Vagina (tissue), 2 donors: ENCODE measurements around the gene IL6R. TPM values are rescaled to one million over a fixed set of nuclear protein-coding genes. Genes with fewer than 3 reads are reported as not detected.

ENCODE experiments used
- DNase-seq, 2 donors: peaks; one replicate each; pipeline ENCODE4 v3.0.0-alpha.2; 2017; ENCODE audit errors: extremely low spot score in 2 of 2
- H3K27ac ChIP-seq: fragments of 200-600 bp; sonication (generic); one replicate; pipeline ENCODE4 v1.5.1; 2019
- H3K27me3 ChIP-seq: fragments of 200-600 bp; sonication (generic); one replicate; pipeline ENCODE4 v1.5.1; 2019
- H3K36me3 ChIP-seq, 2 donors: fragments of 200-600 bp; sonication (generic); one replicate each; pipeline ENCODE4 v1.5.1; 2017 to 2019
- H3K4me1 ChIP-seq: fragments of 200-600 bp; sonication (generic); one replicate; pipeline ENCODE4 v1.5.1; 2019
- H3K4me3 ChIP-seq, 2 donors: fragments of 200-600 bp; sonication (generic); 1 replicate in 1 of 2; 2 replicates in 1 of 2; pipeline ENCODE4 v1.5.1; 2016 to 2019
- H3K9me3 ChIP-seq: fragments of 200-600 bp; sonication (generic); one replicate; pipeline ENCODE4 v1.5.1; 2019
- CTCF ChIP-seq, 3 experiments: fragments of 450-650 bp in 2 of 3; fragments of 200-600 bp in 1 of 3; sonication (generic) in 1 of 3; IDR thresholded peaks; one replicate each; pipeline ENCODE4 v1.5.1; 2017 to 2019; ENCODE audit warnings: antibody characterized with exemption in 3 of 3, mild to moderate bottlenecking in 2 of 3, moderate library complexity in 2 of 3
- POLR2A ChIP-seq, 2 donors: fragments of 450-650 bp; IDR thresholded peaks; one replicate each; pipeline ENCODE4 v1.6.1; 2017; ENCODE audit warnings: antibody characterized with exemption in 2 of 2, mild to moderate bottlenecking in 2 of 2, moderate library complexity in 2 of 2
- POLR2AphosphoS5 ChIP-seq, 2 donors: sonication (generic); formaldehyde crosslinking; IDR thresholded peaks; one replicate each; pipeline ENCODE4 v1.9.0; 2017; ENCODE audit warnings: antibody characterized with exemption in 2 of 2, mild to moderate bottlenecking in 2 of 2, low read depth in 1 of 2; ENCODE audit not compliant: insufficient read depth in 1 of 2
- intact Hi-C: fragments of 100-400 bp; cut with DNase I; formaldehyde crosslinking; loops from one replicate; pipeline ENCODE4 v1.15.1; 2023
- total RNA-seq: library from RNA; depleted of rRNA; stranded (reverse); fragments of >200 nt; gene quantifications from one replicate; pipeline ENCODE4 v1.2.3, GENCODE V29; 2016

Gene IL6R
- total RNA-seq, 1 donor from 2014 or later, result 50.8 TPM

DNA sequence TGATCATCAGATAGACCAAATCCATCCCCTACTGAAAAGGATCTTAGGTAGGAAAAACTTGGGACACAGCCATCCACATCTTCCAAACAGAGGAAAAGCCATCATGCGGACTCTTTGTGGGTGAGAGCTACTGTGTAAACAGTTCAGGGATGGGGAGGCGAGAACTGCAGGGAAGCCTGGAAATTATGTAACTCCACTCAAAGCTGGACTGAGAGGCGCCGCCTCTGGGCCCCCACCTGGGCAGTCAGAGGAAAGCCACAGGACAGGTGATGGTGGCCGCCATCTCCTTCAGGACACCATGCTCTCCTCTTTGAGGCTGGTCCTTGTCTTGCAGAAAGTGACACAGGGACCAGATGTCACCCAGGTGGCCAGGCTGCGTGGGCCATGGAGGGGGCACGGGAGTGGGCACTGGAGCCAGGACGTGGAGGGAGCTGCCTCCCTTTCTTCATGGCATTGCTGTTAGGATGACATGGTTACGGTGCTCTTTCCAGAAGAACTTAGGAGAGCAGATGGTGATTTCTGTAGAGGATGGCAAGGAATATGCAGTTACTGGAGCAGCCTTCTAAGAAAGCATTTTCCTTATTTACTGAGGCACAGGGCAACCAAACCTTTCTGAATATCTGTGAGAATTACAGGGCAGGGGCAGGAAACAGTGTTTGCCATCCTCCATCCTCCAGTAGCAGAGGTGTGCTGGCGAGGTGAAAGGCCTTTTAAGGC is 64.9 kb downstream of the IL6R start:
- H3K27me3 ChIP-seq, result no peaks in the 10 kb centered on the region
- H3K4me3 ChIP-seq, result no peak overlapping the region
- no peaks in the 10 kb centered on the region for H3K4me1 ChIP-seq
- DNase-seq, result no peak
- peaks cover 0 to 10% of the 10 kb centered on the region in 2 donors for H3K36me3 ChIP-seq
- H3K27ac ChIP-seq, result no peak overlapping the region
- H3K9me3 ChIP-seq, result no peaks in the 10 kb centered on the region
- no peak for TF ChIP-seq CTCF (IDR thresholded peaks at IDR 0.05)
- no peak for TF ChIP-seq POLR2AphosphoS5 (IDR thresholded peaks at IDR 0.05; ENCODE audit: insufficient read depth in 1 of 2, low read depth in 1 of 2)
- no peak for TF ChIP-seq POLR2A (IDR thresholded peaks at IDR 0.05)
- intact Hi-C loops, result loop anchor here (5.0 kb wide), 1 partner anchor 183 kb away; no protein-coding TSS in a partner anchor

DNA sequence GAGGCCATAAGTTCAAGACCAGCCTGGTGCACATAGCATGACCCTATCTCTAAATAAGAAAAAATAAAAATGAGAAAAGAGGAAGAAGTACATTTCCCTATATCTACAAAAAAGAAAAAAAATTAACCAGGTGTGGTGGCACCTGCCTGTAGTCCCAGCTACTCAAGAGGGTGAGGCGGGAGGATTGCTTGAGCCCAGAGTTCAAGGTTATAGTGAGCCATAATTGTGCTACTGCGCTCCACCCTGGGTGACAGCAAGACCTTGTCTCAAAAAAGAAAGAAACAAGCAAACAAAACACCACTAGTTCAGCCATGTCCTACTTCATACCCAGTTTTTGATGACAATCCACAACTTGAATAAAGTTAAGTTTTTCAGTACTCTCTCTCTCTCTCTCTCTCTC is 66.2 kb downstream of the IL6R start:
- intact Hi-C loops, result no loop called here
- Histone ChIP-seq H3K9me3 (no peaks in the 10 kb centered on the region), H3K4me1 (no peaks in the 10 kb centered on the region), H3K27me3 (no peaks in the 10 kb centered on the region), H3K4me3 (no peak overlapping the region), H3K27ac (no peak overlapping the region), H3K36me3 (no peaks in the 10 kb centered on the region)
- TF ChIP-seq POLR2AphosphoS5 (IDR thresholded peaks at IDR 0.05; ENCODE audit: insufficient read depth in 1 of 2, low read depth in 1 of 2) (no peak), POLR2A (IDR thresholded peaks at IDR 0.05) (no peak), CTCF (IDR thresholded peaks at IDR 0.05) (no peak)
- DNase-seq, result no peak

GRCh38 chr1:154474802-154475201 is 69.7 kb downstream of the IL6R start:
- intact Hi-C loops, result no loop called here
- H3K4me3 ChIP-seq, result no peak overlapping the region
- no peaks in the 10 kb centered on the region for H3K9me3 ChIP-seq
- H3K36me3 ChIP-seq, result no peaks in the 10 kb centered on the region
- DNase-seq, result no peak
- no peak for TF ChIP-seq CTCF (IDR thresholded peaks at IDR 0.05)
- TF ChIP-seq POLR2AphosphoS5 (IDR thresholded peaks at IDR 0.05; ENCODE audit: insufficient read depth in 1 of 2, low read depth in 1 of 2), result no peak
- TF ChIP-seq POLR2A (IDR thresholded peaks at IDR 0.05), result no peak
- no peaks in the 10 kb centered on the region for H3K4me1 ChIP-seq
- no peak overlapping the region for H3K27ac ChIP-seq
- no peaks in the 10 kb centered on the region for H3K27me3 ChIP-seq

- no peak for TF ChIP-seq CTCF (IDR thresholded peaks at IDR 0.05)
- TF ChIP-seq POLR2A (IDR thresholded peaks at IDR 0.05), result no peak
- no peak for TF ChIP-seq POLR2AphosphoS5 (IDR thresholded peaks at IDR 0.05; ENCODE audit: insufficient read depth in 1 of 2, low read depth in 1 of 2)
- no peaks in the 10 kb centered on the region for H3K4me1 ChIP-seq
- no peaks in the 10 kb centered on the region for H3K27me3 ChIP-seq
- no peak for DNase-seq
- no peaks in the 10 kb centered on the region for H3K9me3 ChIP-seq
- H3K36me3 ChIP-seq, result no peaks in the 10 kb centered on the region
- no peak overlapping the region for H3K27ac ChIP-seq
- intact Hi-C loops, result no loop called here
- no peak overlapping the region for H3K4me3 ChIP-seq
These were observed 71.6 kb downstream of the IL6R start for GRCh38 chr1:154476791-154477190.

GRCh38 chr1:154478013-154478412 is 72.9 kb downstream of the IL6R start:
- Histone ChIP-seq H3K36me3 (no peaks in the 10 kb centered on the region), H3K27me3 (no peaks in the 10 kb centered on the region), H3K4me3 (no peak overlapping the region), H3K27ac (no peak overlapping the region), H3K4me1 (no peaks in the 10 kb centered on the region), H3K9me3 (no peaks in the 10 kb centered on the region)
- TF ChIP-seq CTCF (IDR thresholded peaks at IDR 0.05) (no peak), POLR2AphosphoS5 (IDR thresholded peaks at IDR 0.05; ENCODE audit: insufficient read depth in 1 of 2, low read depth in 1 of 2) (no peak), POLR2A (IDR thresholded peaks at IDR 0.05) (no peak)
- DNase-seq, result no peak
- intact Hi-C loops, result no loop called here
